DMS79 treated with DMSO at 0.1 percent for 48 hours (cell line): ENCODE results near the gene ATP4B.

ENCODE experiments used
- DNase-seq: peaks from one replicate; lab custom pipeline; 2025; lab: John Stamatoyannopoulos, UW

ATP4B gene

GRCh38 chr13:113657851-113658741, at the start of gene ATP4B:
Gene ATP4B, minus strand, starts transcription at chr13:113658198. Its CDS starts 54 bp downstream, at chr13:113658144.
- DNase-seq, result no peak

- DNase-seq, result no peak
Observed at GRCh38 chr13:113672002-113672651, 14.1 kb upstream of the ATP4B start.

GRCh38 chr13:113671066-113672001, 13.3 kb upstream of the ATP4B start:
- no peak for DNase-seq

GRCh38 chr13:113670541-113670940, 12.5 kb upstream of the ATP4B start:
- DNase-seq, result no peak

DNA sequence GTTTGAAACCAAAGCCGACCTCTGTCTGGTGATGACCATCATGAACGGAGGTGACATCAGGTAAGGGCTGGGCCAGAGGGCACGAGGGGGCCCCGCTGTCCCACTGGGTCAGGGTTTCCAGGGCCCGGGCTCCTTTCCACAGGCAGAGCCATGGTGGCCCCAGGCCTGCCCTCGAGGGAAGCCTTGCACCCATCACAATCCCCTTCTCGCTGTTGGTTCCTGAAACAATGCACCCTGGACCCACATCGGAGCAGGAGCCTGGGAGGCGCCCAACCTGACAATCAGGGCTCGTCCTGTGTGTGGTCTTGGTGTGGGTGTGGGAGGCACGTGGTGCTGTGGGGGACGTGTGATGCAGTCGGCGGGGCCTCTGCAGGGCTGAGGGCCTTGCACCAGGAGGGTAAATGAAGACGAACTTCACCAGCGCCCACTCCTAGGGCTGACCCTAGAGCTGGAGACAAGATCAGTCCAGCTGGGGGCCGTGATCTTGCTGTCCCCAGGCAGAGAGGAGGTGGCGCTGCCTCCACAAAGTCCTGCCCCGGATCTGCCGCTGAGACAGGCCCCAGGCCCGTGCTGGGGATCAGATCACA, 11.8 kb upstream of the ATP4B start:
- DNase-seq, result no peak

GRCh38 chr13:113669231-113669754, 11.3 kb upstream of the ATP4B start:
- no peak for DNase-seq

DNA sequence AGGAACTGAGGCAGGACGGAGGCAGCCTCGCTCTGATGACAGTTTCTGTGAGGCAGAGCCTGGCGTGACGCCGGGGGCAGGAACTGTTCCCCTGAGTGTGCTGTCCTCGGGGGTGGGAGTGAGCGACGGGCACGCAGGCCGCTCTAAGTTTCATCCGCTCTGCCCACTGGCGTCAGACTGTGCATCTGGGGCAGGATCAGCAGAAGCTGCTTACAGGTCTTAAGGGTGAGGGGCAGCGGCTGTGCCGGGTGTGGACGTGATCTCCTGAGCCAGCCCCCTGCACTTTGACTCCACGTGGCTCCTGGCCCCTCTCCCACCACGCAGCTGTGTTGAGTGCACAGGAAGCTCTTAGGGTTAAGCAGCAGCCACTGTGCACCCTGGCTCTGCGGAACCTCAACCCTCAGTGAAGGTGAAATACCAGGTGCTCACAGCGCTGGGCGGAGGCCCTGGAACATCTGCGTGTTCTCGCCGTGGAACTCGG, 10.5 kb upstream of the ATP4B start:
- no peak for DNase-seq

DNA sequence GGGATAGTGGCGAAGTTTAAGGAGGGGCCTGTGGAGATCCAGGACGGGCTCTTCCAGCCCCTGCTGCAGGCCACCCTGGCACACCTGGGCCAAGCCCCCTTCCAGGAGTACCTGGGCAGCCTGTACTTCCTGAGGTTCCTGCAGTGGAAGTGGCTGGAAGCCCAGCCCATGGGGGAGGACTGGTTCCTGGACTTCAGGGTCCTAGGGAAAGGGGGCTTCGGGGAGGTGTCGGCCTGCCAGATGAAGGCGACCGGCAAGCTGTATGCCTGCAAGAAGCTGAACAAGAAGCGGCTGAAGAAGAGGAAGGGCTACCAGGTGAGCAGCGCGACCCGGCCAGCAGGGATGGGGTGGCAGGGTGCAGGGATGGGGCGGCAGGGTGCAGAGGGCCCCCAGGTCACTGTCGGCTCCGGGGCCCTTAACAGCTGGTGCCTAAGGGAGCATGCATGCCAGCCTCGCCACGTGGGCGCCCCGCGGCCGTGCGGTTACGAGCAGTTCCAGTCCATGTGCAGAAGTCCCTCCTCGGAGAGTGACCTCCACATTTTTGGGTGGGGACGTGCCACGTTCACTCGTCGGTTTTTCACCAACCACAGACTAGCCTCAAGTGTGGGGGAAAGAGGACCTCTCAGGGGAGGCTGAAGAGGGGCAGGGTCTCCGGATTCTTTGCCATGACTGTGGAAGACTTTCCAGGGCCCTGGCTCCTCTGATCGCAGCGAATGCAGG, 9.9 kb upstream of the ATP4B start:
- DNase-seq, result no peak

DNA sequence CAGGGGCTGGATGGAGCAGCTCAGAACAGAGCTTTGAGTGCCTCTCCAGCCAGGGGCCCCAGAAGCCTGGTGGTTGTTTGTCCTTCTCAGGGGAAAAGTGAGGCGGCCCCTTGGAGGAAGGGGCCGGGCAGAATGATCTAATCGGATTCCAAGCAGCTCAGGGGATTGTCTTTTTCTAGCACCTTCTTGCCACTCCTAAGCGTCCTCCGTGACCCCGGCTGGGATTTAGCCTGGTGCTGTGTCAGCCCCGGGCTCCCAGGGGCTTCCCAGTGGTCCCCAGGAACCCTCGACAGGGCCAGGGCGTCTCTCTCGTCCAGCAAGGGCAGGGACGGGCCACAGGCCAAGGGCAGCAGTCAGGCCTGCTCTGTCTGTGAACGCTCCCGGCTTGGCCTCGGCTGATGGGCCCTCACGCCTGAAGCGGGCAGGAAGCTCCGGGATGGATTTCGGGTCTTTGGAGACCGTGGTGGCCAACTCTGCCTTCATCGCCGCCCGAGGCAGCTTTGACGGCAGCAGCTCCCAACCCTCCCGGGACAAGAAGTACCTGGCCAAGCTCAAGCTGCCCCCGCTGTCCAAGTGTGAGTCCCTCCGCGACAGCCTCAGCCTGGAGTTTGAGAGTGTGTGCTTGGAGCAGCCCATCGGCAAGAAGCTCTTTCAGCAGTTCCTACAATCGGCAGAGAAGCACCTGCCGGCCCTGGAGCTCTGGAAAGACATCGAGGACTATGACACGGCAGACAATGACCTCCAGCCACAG, 9.1 kb upstream of the ATP4B start, which contains the start of gene GRK1:
TSS of gene GRK1 (plus strand) at position 269 of the 751 bp plus-strand sequence. CDS start at position 437, 168 bp downstream.
- no peak for DNase-seq

DNA sequence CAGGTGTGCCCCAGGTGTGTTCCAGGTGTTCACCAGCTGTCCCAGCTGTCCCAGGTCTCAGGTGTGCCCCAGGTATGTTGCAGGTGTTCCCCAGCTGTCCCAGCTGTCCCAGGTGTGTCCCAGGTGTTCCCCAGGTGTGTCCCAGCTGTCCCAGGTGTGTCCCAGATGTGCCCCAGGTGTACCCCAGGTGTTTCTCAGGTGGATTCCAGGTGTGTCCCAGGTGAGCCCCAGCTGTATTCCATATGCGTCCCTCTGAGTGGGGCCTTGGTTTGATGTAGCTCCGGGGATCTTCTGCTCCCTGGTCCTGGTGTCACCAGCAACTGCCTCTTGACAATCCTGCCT, 8.3 kb upstream of the ATP4B start:
- no peak for DNase-seq

- DNase-seq, result no peak
Observed at GRCh38 chr13:113665597-113666328, 7.8 kb upstream of the ATP4B start.

DNA sequence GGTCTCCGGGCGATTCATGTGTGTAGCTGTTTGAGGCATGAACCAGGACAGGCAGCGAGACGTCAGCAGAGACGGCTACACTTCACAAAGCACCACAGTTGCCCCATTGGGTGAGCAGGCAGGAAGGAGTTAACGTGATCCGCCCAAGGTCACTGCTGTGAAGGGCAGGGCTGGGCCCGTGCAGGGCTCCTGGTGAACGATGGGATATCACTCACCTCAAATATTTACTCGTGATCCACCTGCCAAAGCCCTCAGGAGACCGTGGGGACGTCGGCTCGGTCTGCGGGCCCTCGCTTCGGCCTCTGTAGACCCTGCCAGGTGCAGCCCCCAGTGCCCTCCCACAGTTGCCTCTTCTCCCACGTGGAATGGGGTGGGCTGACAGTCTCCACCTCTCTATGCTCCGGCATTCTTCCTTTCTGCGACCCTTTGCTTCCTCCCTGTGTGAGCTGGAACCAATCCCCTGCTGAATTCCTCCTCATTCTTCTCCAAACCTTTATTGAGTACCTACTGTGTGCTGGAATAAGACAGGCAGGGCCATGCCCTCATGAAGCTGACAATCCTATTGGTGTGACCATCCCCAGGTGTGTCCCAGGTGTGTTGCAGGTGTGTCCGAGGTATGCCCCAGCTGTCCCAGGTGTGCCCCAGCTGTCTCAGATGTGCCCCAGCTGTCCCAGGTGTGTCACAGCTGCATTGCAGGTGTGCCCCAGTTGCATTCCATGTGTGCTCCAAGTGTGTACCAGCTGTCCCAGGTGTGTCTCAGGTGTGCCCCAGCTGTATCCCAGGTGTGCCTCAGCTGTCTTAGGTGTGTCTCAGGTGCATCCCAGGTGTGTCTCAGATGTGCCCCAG, 7.0 kb upstream of the ATP4B start:
- no peak for DNase-seq

GRCh38 chr13:113663934-113664333, 5.9 kb upstream of the ATP4B start:
- DNase-seq, result no peak

DNA sequence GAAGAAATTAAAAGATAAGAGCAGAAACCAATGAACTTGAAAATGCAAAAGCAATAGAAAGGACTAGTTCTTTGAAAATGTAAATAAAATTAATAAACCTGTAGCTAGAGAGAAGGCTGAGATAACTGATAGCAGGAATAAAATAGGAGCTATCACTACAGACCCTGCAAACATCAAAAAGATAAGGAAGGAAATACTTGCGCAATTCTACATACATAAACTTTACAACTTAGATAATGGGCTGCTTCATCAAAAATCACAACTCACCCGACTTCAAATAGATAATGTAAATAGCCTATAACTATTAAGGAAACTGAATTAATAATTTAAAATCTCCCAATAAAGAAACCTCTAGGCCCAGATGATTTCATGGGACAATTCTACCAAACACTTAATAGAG, 3.5 kb upstream of the ATP4B start:
- no peak for DNase-seq

- DNase-seq, result no peak
Observed at GRCh38 chr13:113660066-113660465, 2.1 kb upstream of the ATP4B start.

DNA sequence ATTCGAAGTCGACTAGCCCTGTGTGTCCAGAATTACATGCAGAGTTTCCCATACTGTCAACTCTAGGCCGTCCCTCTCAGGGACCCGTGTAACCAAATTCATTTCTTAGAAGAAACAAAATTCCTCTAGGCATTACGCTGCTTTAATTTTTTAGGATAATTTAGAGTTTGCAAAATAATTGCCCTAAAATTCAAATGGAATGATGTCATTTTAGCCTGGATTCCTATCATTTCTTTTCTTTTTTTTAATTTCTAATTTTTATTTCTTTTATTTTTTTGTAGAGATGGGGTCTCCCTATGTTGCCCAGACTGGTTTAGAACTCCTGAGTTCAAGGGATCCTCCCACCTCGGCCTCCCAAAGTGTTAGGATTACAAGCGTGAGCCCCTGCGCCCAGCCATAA, 1.3 kb upstream of the ATP4B start:
- DNase-seq, result no peak

DNA sequence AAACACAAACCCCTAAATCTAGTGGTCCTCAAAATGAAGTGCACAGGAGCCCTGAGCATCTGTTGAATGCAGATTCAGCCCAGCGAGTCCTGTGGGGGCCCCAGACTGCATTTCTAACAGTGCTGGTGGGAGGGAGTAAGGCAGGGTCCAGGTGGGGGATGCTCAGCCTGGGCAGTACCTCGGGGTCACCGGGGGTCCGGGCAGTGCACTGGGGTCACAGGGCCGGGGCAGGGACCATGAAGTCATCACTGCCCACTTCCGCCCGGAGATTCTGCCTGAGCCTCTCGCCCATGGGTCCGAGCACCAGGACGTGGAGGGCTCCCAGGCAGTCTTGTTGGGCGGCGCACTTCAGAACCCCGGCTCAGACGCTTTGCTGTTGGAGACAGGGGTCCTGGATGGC, 838 bp upstream of the ATP4B start:
- DNase-seq, result no peak
